ENCODE measurements around the gene LSAMP. TPM values are rescaled to one million over a fixed set of nuclear protein-coding genes. Genes with fewer than 3 reads are reported as not detected.

LSAMP gene
- total RNA-seq, 1 experiment from 2014 or later = not detected

DNA sequence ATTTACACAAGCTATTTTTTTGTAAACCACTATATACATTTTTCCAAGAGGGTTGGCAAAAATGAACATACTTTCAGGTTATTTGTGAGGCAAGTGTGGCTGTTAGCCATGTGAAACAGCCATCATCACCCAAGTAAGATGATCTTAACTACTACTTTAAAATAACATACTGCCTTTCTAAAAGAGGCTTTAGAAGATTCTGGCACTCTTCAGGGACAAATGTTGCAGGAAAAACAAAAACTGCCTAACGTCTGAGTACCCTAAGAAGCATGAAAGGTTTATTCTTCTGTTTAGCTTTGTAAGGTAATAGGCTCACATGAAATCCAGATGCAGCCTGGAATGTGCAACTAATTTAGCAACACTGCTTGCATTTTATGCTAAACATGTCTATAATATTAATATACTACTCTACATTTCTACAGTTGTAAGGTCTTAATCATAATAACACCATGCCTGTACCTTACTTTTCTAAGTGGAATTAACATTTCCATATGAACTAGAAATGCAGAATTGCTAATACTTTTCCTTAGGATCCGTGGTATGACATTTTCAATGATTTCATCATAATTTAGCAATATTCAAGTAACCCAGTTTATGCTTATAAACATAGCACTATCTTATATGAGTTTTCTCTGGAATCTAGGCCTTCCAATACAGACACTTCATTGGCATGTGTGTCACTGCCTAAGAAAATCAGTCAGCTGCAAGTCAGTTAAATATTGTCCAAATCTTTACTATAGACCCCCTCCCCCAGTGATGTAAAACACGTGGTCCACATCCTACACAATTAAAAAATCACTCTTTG is 4.5 kb upstream of the LSAMP start:
- Mint-ChIP-seq H3K27ac (ENCODE audit: low read depth, unreplicated experiment) (no peak overlapping the region), H3K4me1 (ENCODE audit: insufficient read depth, unreplicated experiment) (no peaks in the 10 kb centered on the region), H3K9me3 (ENCODE audit: unreplicated experiment) (no peaks in the 10 kb centered on the region), H3K4me3 (ENCODE audit: unreplicated experiment) (no peak overlapping the region), H3K27me3 (ENCODE audit: insufficient read depth, unreplicated experiment) (peaks cover 36% of the 10 kb centered on the region), H3K36me3 (ENCODE audit: insufficient read depth, unreplicated experiment) (no peaks in the 10 kb centered on the region)
- no peak for DNase-seq (ENCODE audit: unreplicated experiment)
- TF ChIP-seq, protein P1, sequence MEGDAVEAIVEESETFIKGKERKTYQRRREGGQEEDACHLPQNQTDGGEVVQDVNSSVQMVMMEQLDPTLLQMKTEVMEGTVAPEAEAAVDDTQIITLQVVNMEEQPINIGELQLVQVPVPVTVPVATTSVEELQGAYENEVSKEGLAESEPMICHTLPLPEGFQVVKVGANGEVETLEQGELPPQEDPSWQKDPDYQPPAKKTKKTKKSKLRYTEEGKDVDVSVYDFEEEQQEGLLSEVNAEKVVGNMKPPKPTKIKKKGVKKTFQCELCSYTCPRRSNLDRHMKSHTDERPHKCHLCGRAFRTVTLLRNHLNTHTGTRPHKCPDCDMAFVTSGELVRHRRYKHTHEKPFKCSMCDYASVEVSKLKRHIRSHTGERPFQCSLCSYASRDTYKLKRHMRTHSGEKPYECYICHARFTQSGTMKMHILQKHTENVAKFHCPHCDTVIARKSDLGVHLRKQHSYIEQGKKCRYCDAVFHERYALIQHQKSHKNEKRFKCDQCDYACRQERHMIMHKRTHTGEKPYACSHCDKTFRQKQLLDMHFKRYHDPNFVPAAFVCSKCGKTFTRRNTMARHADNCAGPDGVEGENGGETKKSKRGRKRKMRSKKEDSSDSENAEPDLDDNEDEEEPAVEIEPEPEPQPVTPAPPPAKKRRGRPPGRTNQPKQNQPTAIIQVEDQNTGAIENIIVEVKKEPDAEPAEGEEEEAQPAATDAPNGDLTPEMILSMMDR (IDR thresholded peaks at IDR 0.05; ENCODE audit: unreplicated experiment) = no peak
- no TSS peak for BruUV-seq (replicated peaks)
- POLR2A ChIA-PET = no interaction called here
- CTCF ChIA-PET = no interaction called here
- intact Hi-C loops (cut with micrococcal nuclease) = no loop called here

DNA sequence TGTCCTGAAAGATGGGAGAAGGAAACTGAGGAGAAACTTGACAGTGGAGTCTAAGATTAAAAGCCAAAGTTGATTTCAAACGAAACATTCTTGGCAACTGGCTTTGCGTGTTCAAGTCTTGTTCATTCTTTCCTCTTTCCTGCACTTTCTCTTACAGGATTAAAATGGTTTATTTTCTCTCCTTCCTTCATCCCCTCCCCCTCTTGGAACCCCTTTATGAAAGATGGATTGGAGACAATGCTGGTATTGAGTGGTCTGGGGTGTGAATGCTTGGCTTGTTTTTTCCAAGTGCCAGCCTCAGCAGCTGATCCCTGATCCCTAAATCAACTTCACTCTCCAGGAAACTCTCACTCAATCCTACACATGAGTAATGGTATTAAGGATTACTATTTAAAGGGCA is 703 bp upstream of the LSAMP start:
- DNase-seq (ENCODE audit: unreplicated experiment) = no peak
- H3K9me3 Mint-ChIP-seq (ENCODE audit: unreplicated experiment) = no peaks in the 10 kb centered on the region
- TF ChIP-seq, protein P1 (IDR thresholded peaks at IDR 0.05; ENCODE audit: unreplicated experiment) = no peak
- peaks cover 6% of the 10 kb centered on the region for H3K36me3 Mint-ChIP-seq (ENCODE audit: insufficient read depth, unreplicated experiment)
- ChIA-PET CTCF (no interaction called here), POLR2A (no interaction called here)
- peaks cover 51% of the 10 kb centered on the region for H3K27me3 Mint-ChIP-seq (ENCODE audit: insufficient read depth, unreplicated experiment)
- no peak overlapping the region for H3K27ac Mint-ChIP-seq (ENCODE audit: low read depth, unreplicated experiment)
- H3K4me1 Mint-ChIP-seq (ENCODE audit: insufficient read depth, unreplicated experiment) = no peaks in the 10 kb centered on the region
- intact Hi-C loops (cut with micrococcal nuclease) = no loop called here
- BruUV-seq (replicated peaks) = no TSS peak
- H3K4me3 Mint-ChIP-seq (ENCODE audit: unreplicated experiment) = no peak overlapping the region

DNA sequence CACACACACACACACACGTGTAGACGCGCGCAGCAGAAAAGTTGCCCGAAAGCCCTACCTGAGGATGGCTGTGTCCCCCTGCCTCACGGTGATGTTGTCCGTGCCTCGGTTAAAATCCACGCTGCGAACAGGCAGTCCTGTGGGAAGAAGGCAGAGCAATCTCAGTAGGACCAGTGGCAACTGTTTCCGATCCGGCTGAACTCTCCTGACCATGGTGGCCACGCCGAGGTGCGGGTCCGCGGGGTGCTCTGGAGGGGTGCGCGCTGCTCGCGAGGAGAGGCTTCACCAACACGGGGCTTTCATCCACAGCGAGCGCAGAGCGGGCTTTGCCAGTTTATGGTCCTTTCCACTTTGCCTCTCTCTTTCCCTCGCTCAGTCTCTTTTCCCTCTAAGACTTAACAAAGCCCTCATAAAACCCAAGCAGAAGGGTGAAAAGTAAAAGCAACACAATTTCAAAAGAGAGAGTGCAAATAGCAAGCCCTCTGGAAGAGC is 422 bp downstream of the LSAMP start:
- POLR2A ChIA-PET = no interaction called here
- no peak overlapping the region for H3K4me3 Mint-ChIP-seq (ENCODE audit: unreplicated experiment)
- CTCF ChIA-PET = interaction anchor here (0.6 kb wide), 1 partner anchor 603 kb away, joined by 3 read pairs; no protein-coding TSS in a partner anchor
- H3K4me1 Mint-ChIP-seq (ENCODE audit: insufficient read depth, unreplicated experiment) = no peaks in the 10 kb centered on the region
- TF ChIP-seq, protein P1 (IDR thresholded peaks at IDR 0.05; ENCODE audit: unreplicated experiment) = no peak
- H3K9me3 Mint-ChIP-seq (ENCODE audit: unreplicated experiment) = no peaks in the 10 kb centered on the region
- intact Hi-C loops (cut with micrococcal nuclease) = no loop called here
- H3K27ac Mint-ChIP-seq (ENCODE audit: low read depth, unreplicated experiment) = no peak overlapping the region
- peaks cover 6% of the 10 kb centered on the region for H3K36me3 Mint-ChIP-seq (ENCODE audit: insufficient read depth, unreplicated experiment)
- no peak for DNase-seq (ENCODE audit: unreplicated experiment)
- no TSS peak for BruUV-seq (replicated peaks)
- peaks cover 51% of the 10 kb centered on the region for H3K27me3 Mint-ChIP-seq (ENCODE audit: insufficient read depth, unreplicated experiment)

DNA sequence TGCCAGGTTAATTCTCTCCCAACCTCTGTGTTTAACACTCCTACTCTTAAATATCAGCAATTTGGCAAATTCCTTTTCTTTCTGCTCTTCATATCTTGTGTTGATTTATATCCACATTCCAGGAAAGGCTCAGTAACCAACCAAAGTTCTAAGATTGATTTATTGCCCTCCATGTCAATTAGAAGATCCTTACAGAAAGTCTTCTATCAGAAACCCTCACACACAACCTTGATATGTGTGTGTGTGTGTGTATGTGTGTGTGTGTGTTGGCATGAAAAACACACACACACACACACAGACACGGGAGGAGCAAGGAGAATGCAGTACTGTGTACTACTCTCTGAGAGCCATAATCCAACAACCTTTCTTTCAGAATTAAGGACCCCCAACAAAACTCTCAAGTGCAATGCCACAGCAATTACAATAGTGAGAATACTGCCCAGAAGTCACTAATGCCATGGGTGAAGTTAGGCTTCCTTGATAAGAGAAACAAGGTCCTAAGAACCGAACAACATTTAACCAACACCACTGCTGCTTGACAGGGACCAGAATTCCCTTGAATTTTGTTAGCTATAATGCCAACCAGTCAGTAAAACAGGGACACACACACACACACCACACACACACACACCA is 1.1 kb downstream of the LSAMP start:
- ChIA-PET CTCF (no interaction called here), POLR2A (no interaction called here)
- no TSS peak for BruUV-seq (replicated peaks)
- peaks cover 6% of the 10 kb centered on the region for H3K36me3 Mint-ChIP-seq (ENCODE audit: insufficient read depth, unreplicated experiment)
- H3K4me1 Mint-ChIP-seq (ENCODE audit: insufficient read depth, unreplicated experiment) = no peaks in the 10 kb centered on the region
- peaks cover 51% of the 10 kb centered on the region for H3K27me3 Mint-ChIP-seq (ENCODE audit: insufficient read depth, unreplicated experiment)
- H3K4me3 Mint-ChIP-seq (ENCODE audit: unreplicated experiment) = no peak overlapping the region
- intact Hi-C loops (cut with micrococcal nuclease) = no loop called here
- DNase-seq (ENCODE audit: unreplicated experiment) = no peak
- no peak overlapping the region for H3K27ac Mint-ChIP-seq (ENCODE audit: low read depth, unreplicated experiment)
- TF ChIP-seq, protein P1 (IDR thresholded peaks at IDR 0.05; ENCODE audit: unreplicated experiment) = no peak
- no peaks in the 10 kb centered on the region for H3K9me3 Mint-ChIP-seq (ENCODE audit: unreplicated experiment)

Data from MCF 10A (cell line).